ENCODE results near the gene CDC6.

GRCh38 chr17:40297511-40297910 lies 9.8 kb downstream of the CDC6 start:
- no peak for TF ChIP-seq CTCF (IDR thresholded peaks at IDR 0.05)
- TF ChIP-seq POLR2A (IDR thresholded peaks at IDR 0.05) = no peak
- TF ChIP-seq POLR2AphosphoS5 (IDR thresholded peaks at IDR 0.05; ENCODE audit: insufficient read depth in 1 of 2, low read depth in 1 of 2) = no peak
